Fibroblast of villous mesenchyme (primary cell): ENCODE data around the gene PLD2. TPM values are rescaled to one million over a fixed set of nuclear protein-coding genes. Genes with fewer than 3 reads are reported as not detected.

Source experiments
- DNase-seq: peaks from one replicate; pipeline ENCODE4 v3.0.0-alpha.2; 2010; ENCODE audit warnings: low read depth
- H3K4me3 ChIP-seq: 2 replicates; pipeline ENCODE4 v1.5.1; 2011; ENCODE audit warnings: low read depth, mild to moderate bottlenecking, low read length
- CTCF ChIP-seq: IDR thresholded peaks from 2 replicates; pipeline ENCODE4 v1.5.1; 2012; ENCODE audit warnings: low read depth, mild to moderate bottlenecking, low read length; ENCODE audit not compliant: insufficient read depth
- total RNA-seq: library from RNA; depleted of rRNA; stranded (reverse); fragments of >200 nt; gene quantifications from 2 replicates; pipeline ENCODE4 v1.2.3, GENCODE V29; 2012

PLD2 gene
- total RNA-seq, 1 donor = 11.7 TPM

GRCh38 chr17:4833178-4833940 lies 26.4 kb downstream of the PLD2 start, which contains the start of gene MINK1:
Gene MINK1, plus strand, starts transcription at chr17:4833340. Its CDS starts 244 bp downstream, at chr17:4833584.
- no peak for TF ChIP-seq CTCF
- peak within 1 kb of the TSS; percentile 87 for H3K4me3 ChIP-seq
- DNase-seq = peak; percentile 93

DNA sequence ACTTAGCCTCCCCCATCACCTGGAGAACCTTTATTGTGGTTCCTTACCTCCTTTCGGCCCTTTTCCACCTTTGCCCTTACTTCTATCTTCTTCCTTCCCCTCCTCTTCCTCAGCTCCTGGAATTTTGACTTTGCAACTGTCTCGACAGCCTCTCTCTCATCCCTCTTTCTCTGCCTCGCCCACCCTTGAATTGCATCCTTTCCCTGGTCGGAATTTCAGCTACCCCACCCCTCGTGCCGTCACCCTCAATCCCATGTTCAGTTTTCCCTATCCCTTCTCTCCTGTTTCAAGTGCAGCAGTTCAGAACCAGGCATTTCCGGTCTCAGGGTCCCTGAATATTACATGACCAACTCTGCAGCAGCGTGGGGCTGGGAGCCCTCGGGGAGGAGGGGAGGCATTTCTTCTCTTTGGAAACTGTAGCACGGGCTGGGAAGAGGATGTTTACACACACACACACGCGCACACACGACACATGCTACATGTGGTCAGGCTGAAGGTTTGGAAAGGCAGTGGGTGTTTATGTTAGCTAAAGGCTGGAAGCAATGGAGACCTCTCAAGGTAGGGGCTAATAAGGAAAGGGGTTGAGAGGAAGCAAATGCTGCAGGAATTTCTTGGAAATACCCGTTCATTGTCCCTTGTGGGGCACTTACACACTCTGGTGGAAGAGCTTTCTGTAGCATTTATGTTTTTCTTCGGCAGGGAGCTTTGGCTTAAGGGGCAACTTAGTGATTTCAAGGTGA lies 27.2 kb downstream of the PLD2 start:
- peak; percentile 80 for DNase-seq
- H3K4me3 ChIP-seq = peak overlapping the region; percentile 87
- no peak for TF ChIP-seq CTCF

- DNase-seq = no peak
- peak overlapping the region; percentile 87 for H3K4me3 ChIP-seq
- no peak for TF ChIP-seq CTCF
Observed at GRCh38 chr17:4834681-4835020, 27.7 kb downstream of the PLD2 start.

GRCh38 chr17:4836221-4836620 lies 29.3 kb downstream of the PLD2 start:
- TF ChIP-seq CTCF = no peak
- H3K4me3 ChIP-seq = no peak overlapping the region
- no peak for DNase-seq

- TF ChIP-seq CTCF = no peak
- H3K4me3 ChIP-seq = no peak overlapping the region
- no peak for DNase-seq
Observed at GRCh38 chr17:4837471-4838308, 30.7 kb downstream of the PLD2 start.

- no peak for TF ChIP-seq CTCF
- DNase-seq = no peak
- no peak overlapping the region for H3K4me3 ChIP-seq
Observed at GRCh38 chr17:4838309-4838785, 31.4 kb downstream of the PLD2 start.
